Right lobe of liver (tissue), 4 donors: Measurements from ENCODE around the gene TSPAN11.

Experiments used
- POLR2A ChIP-seq: fragments of 450-650 bp; IDR thresholded peaks from one replicate; pipeline ENCODE4 v1.6.1; 2017; ENCODE audit warnings: antibody characterized with exemption, mild to moderate bottlenecking
- TF ChIP-seq, protein P1 (sequence below), 4 donors: fragments of 200-600 bp in 3 of 4; fragments of 450-650 bp in 1 of 4; IDR thresholded peaks; one replicate each; pipeline versions ENCODE4 v1.5.1 to v1.8.0; 2016 to 2022; ENCODE audit warnings: antibody characterized with exemption in 4 of 4, mild to moderate bottlenecking in 2 of 4
- donor health status: DM: no; HTN: no; CAD: no.
- donor health status: DM: no; HTN: no; CAD: no.
- donor health status: DM: no; HTN: yes; CAD: no.

DNA sequence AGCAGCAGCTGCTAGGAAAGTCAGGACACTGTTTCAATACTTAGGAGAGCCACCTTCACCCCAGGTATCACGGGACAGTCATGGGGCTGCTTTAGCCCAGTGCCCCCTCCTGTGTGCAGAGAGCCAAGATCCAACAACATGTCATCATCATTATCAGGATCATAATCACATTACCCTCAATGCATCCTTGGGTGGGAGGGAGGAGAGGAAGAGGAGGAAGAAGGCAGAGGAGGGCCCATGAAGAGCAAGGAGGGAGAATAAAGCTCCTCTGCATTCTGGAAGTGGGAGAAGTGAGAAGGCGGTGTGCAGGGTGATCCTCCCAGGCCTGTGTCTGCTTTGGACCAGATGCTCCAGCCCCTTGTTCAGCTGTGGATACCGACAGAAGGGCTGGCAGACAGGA lies 64.2 kb downstream of the TSPAN11 start:
- TF ChIP-seq, protein P1, sequence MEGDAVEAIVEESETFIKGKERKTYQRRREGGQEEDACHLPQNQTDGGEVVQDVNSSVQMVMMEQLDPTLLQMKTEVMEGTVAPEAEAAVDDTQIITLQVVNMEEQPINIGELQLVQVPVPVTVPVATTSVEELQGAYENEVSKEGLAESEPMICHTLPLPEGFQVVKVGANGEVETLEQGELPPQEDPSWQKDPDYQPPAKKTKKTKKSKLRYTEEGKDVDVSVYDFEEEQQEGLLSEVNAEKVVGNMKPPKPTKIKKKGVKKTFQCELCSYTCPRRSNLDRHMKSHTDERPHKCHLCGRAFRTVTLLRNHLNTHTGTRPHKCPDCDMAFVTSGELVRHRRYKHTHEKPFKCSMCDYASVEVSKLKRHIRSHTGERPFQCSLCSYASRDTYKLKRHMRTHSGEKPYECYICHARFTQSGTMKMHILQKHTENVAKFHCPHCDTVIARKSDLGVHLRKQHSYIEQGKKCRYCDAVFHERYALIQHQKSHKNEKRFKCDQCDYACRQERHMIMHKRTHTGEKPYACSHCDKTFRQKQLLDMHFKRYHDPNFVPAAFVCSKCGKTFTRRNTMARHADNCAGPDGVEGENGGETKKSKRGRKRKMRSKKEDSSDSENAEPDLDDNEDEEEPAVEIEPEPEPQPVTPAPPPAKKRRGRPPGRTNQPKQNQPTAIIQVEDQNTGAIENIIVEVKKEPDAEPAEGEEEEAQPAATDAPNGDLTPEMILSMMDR (IDR thresholded peaks at IDR 0.05) = no peak
- no peak for TF ChIP-seq POLR2A
